ENCODE data around the gene IFITM10.

Gene IFITM10

GRCh38 chr11:1751999-1752906 lies 1.9 kb upstream of the IFITM10 start:
- H3K27ac ChIP-seq, result no peak overlapping the region
- H3K36me3 ChIP-seq (ENCODE audit: insufficient read depth, low read length), result no peaks in the 10 kb centered on the region

GRCh38 chr11:1751531-1751921 lies 1.1 kb upstream of the IFITM10 start:
- Histone ChIP-seq H3K36me3 (ENCODE audit: insufficient read depth, low read length) (no peaks in the 10 kb centered on the region), H3K9ac (ENCODE audit: insufficient read length) (no peak overlapping the region), H3K27ac (no peak overlapping the region)

More at GRCh38 chr11:1751999-1752906, 1.9 kb upstream of the IFITM10 start:
- DNase-seq (ENCODE audit: low read depth, low spot score), result no peak
- no peak overlapping the region for H3K4me3 ChIP-seq
- H3K9me3 ChIP-seq (ENCODE audit: low read depth, low read length), result no peaks in the 10 kb centered on the region
- no peak overlapping the region for H3K9ac ChIP-seq (ENCODE audit: insufficient read length)
- no peak for TF ChIP-seq EZH2 (IDR thresholded peaks at IDR 0.05)
- no peak for TF ChIP-seq FOXP2 (optimal IDR thresholded peaks at IDR 0.05; ENCODE audit: control extremely low read depth, extremely low read length, insufficient read depth)
- TF ChIP-seq POLR2AphosphoS5 (IDR thresholded peaks at IDR 0.05; ENCODE audit: borderline replicate concordance, low read depth, low read length), result no peak

DNA sequence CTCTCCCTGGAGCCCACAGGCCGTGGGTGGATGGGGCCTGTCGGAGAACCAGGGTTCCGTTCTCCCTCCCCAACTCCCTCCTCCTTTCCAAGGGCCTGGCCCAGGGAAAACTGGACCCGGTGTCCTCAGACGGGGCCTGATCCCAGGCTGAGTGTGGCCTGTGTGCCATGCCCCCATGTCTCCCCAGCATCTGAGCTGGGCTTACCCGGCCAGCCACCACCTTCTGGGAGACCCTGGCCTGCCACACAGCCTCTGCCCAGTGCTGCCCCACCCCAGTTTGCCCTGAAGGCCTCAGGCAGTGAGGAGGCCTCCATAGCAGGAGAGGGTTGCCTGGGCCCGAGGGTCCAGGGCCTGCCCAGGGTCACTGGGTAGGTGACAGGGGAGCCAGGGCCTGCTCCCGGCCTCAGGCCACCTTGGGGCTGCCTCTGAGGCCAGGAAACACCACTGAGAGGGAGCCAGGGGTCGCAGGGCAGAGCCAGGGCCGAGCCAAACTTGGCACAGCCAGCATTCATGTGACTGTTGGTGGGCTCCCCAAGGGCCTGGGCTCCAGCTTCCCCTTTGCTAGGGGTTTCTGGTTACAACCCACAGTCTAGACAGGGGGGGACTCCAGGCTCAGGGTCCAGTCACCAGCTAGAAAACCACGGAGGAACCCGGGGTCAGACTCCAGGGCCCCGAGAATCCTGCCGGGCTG lies 590 bp upstream of the IFITM10 start:
- TF ChIP-seq FOXP2 (optimal IDR thresholded peaks at IDR 0.05; ENCODE audit: control extremely low read depth, extremely low read length, insufficient read depth), result no peak
- no peak for TF ChIP-seq EZH2 (IDR thresholded peaks at IDR 0.05)
- TF ChIP-seq POLR2AphosphoS5 (IDR thresholded peaks at IDR 0.05; ENCODE audit: borderline replicate concordance, low read depth, low read length), result no peak
- no peak overlapping the region for H3K9ac ChIP-seq (ENCODE audit: insufficient read length)
- no peaks in the 10 kb centered on the region for H3K9me3 ChIP-seq (ENCODE audit: low read depth, low read length)
- no peak overlapping the region for H3K4me3 ChIP-seq
- H3K36me3 ChIP-seq (ENCODE audit: insufficient read depth, low read length), result no peaks in the 10 kb centered on the region
- no peak overlapping the region for H3K27ac ChIP-seq
- no peak for DNase-seq (ENCODE audit: low read depth, low spot score)

More at GRCh38 chr11:1751531-1751921, 1.1 kb upstream of the IFITM10 start:
- TF ChIP-seq POLR2AphosphoS5 (IDR thresholded peaks at IDR 0.05; ENCODE audit: borderline replicate concordance, low read depth, low read length) (no peak), EZH2 (IDR thresholded peaks at IDR 0.05) (no peak), FOXP2 (optimal IDR thresholded peaks at IDR 0.05; ENCODE audit: control extremely low read depth, extremely low read length, insufficient read depth) (no peak)
- H3K4me3 ChIP-seq, result no peak overlapping the region
- DNase-seq (ENCODE audit: low read depth, low spot score), result no peak
- no peaks in the 10 kb centered on the region for H3K9me3 ChIP-seq (ENCODE audit: low read depth, low read length)

DNA sequence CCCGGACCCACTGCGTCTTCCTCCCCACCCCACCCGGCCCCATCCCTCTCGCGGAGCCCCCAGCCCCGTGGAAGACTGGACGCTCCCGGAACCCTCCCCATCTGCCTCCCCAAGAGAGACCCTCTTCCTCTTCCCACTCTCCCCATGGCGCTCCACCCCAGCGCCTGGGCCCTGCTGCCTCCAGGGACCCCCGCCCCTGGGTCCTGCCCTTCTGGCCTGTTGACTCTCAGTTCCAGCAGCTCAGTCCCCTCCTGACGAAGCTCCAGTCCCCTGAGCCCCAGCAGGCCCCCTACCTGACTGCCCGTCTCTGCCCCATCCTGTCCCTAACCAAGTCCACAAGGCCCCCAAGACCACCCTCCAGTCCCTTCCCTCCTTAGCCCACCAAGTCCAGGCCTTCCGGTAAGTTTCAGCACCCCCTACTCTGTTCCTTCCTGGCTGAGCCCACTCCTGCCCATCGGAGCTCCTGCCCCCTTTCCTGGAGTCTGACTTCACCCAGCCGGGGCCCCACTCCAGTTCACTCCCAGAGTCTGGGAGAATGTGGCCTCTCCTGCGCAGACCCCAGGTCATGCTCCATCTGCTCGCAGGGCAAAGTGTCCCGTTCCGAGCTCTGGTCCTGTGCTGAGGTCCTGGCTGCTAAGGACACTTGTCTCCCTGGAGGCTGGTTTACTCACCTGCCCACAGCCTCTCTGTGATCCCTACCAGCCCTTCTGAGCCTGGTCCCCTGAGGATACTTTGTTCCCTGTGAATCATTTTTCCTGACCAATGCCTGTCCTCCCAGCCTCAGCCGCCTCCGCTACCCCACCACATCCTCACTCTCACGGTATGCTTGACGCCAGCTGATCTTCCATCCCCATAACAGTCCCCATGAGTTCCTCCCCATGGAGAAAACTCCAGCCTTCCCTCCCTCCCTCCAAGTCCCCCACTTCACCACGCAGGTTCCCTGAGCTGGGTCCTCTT lies 722 bp downstream of the IFITM10 start:
- TF ChIP-seq FOXP2 (optimal IDR thresholded peaks at IDR 0.05; ENCODE audit: control extremely low read depth, extremely low read length, insufficient read depth) (no peak), POLR2AphosphoS5 (IDR thresholded peaks at IDR 0.05; ENCODE audit: borderline replicate concordance, low read depth, low read length) (no peak), EZH2 (IDR thresholded peaks at IDR 0.05) (no peak)
- Histone ChIP-seq H3K9me3 (ENCODE audit: low read depth, low read length) (no peaks in the 10 kb centered on the region), H3K9ac (ENCODE audit: insufficient read length) (no peak overlapping the region), H3K36me3 (ENCODE audit: insufficient read depth, low read length) (no peaks in the 10 kb centered on the region), H3K4me3 (no peak overlapping the region), H3K27ac (no peak overlapping the region)
- DNase-seq (ENCODE audit: low read depth, low spot score), result no peak

DNA sequence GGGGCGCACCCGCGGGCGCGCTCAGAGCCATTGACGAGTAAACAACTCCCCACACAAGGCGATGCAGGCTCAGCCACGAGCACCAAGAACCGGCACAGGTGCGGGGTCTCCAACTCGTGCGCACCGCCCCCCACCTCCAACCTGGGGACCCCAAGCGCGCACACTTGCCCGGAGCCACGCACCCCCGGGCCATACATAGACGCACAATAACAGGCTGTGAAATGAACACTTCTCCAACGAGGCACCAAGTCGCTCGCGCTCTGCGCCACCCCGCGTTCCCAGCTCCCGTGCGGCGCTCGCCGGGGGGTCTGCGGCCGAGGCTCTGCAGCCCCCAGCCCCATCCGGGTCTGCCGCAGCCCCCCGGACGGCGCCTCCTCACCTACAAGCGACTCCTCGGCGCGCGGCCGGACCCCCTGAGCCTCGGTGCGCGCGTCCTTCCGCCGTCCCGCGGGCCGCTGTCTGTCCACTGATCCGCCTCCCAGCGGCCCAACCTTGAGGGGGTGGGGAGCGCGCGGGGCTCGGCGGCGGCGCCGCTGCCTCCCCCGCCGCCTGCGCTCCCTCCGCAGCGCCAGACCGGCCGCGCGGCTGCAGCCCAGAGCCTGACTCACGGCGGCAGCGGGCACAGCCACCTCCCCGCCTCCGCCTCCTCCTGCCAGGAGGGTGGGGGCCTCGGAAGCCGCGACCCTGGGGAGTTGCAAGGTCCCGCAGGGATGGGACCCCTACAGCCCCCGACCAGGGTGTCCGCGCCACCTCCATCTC lies 1.6 kb downstream of the IFITM10 start:
- no peak overlapping the region for H3K4me3 ChIP-seq
- TF ChIP-seq POLR2AphosphoS5 (IDR thresholded peaks at IDR 0.05; ENCODE audit: borderline replicate concordance, low read depth, low read length), result no peak
- TF ChIP-seq EZH2 (IDR thresholded peaks at IDR 0.05), result no peak
- TF ChIP-seq FOXP2 (optimal IDR thresholded peaks at IDR 0.05; ENCODE audit: control extremely low read depth, extremely low read length, insufficient read depth), result no peak
- no peak for DNase-seq (ENCODE audit: low read depth, low spot score)
- no peaks in the 10 kb centered on the region for H3K9me3 ChIP-seq (ENCODE audit: low read depth, low read length)
- H3K27ac ChIP-seq, result no peak overlapping the region
- H3K9ac ChIP-seq (ENCODE audit: insufficient read length), result no peak overlapping the region
- H3K36me3 ChIP-seq (ENCODE audit: insufficient read depth, low read length), result no peaks in the 10 kb centered on the region

- no peak for DNase-seq (ENCODE audit: low read depth, low spot score)
- no peak overlapping the region for H3K9ac ChIP-seq (ENCODE audit: insufficient read length)
- H3K9me3 ChIP-seq (ENCODE audit: low read depth, low read length), result no peaks in the 10 kb centered on the region
- TF ChIP-seq EZH2 (IDR thresholded peaks at IDR 0.05) (no peak), FOXP2 (optimal IDR thresholded peaks at IDR 0.05; ENCODE audit: control extremely low read depth, extremely low read length, insufficient read depth) (no peak), POLR2AphosphoS5 (IDR thresholded peaks at IDR 0.05; ENCODE audit: borderline replicate concordance, low read depth, low read length) (no peak)
- H3K36me3 ChIP-seq (ENCODE audit: insufficient read depth, low read length), result no peaks in the 10 kb centered on the region
- no peak overlapping the region for H3K4me3 ChIP-seq
- H3K27ac ChIP-seq, result no peak overlapping the region
Measured at GRCh38 chr11:1747753-1748635, 2.4 kb downstream of the IFITM10 start.

Measured in SK-N-MC (cell line).